ENCODE results near the gene NELL2. TPM values are rescaled to one million over a fixed set of nuclear protein-coding genes. Genes with fewer than 3 reads are reported as not detected.
"Not testable (repeated sequence)": the region's sequence is repeated elsewhere in the genome, so short reads cannot be mapped to it uniquely, and the experiment has no call there.

NELL2 gene
- polyA plus RNA-seq, 10 donors = 0.55 to 12.3 (median 1.1) TPM

- DNase-seq = no peak
These were observed 182.1 kb downstream of the NELL2 start for GRCh38 chr12:44694017-44694416.

- DNase-seq = no peak
These were observed 186.5 kb downstream of the NELL2 start for GRCh38 chr12:44689587-44689986.

GRCh38 chr12:44686821-44687432 lies 189.2 kb downstream of the NELL2 start:
- DNase-seq = not testable (repeated sequence)

GRCh38 chr12:44677724-44678123 lies 198.4 kb downstream of the NELL2 start:
- no peak for DNase-seq

- no peak for DNase-seq
These were observed 201.2 kb downstream of the NELL2 start for GRCh38 chr12:44674875-44675274.

GRCh38 chr12:44673811-44674210 lies 202.3 kb downstream of the NELL2 start:
- DNase-seq = no peak

GRCh38 chr12:44672042-44672441 lies 204.1 kb downstream of the NELL2 start:
- DNase-seq = no peak

GRCh38 chr12:44668443-44668842 lies 207.7 kb downstream of the NELL2 start:
- DNase-seq = no peak

- no peak for DNase-seq
These were observed 208.7 kb downstream of the NELL2 start for GRCh38 chr12:44667461-44667860.

GRCh38 chr12:44663291-44663690 lies 212.8 kb downstream of the NELL2 start:
- DNase-seq = peak in 1 of 3 donors; percentile 20

- DNase-seq = no peak
These were observed 220.3 kb downstream of the NELL2 start for GRCh38 chr12:44655846-44656245.

- DNase-seq = peak in 1 of 3 donors; percentile 5
These were observed 221.2 kb downstream of the NELL2 start for GRCh38 chr12:44654646-44655639.

GRCh38 chr12:44653861-44654527 lies 222.1 kb downstream of the NELL2 start:
- no peak for DNase-seq

- no peak for DNase-seq
These were observed 226.4 kb downstream of the NELL2 start for GRCh38 chr12:44649693-44650092.

GRCh38 chr12:44647917-44648690 lies 228.0 kb downstream of the NELL2 start:
- DNase-seq = no peak

GRCh38 chr12:44640427-44641190 lies 235.5 kb downstream of the NELL2 start:
- peak in 1 of 3 donors; percentile 46 for DNase-seq

GRCh38 chr12:44637875-44638274 lies 238.2 kb downstream of the NELL2 start:
- DNase-seq = no peak

GRCh38 chr12:44628180-44628579 lies 247.9 kb downstream of the NELL2 start:
- peak in 1 of 3 donors; percentile 4 for DNase-seq

GRCh38 chr12:44627387-44628166 lies 248.5 kb downstream of the NELL2 start:
- peak in 2 of 3 donors; percentile 1 to 36 for DNase-seq

GRCh38 chr12:44626883-44627282 lies 249.2 kb downstream of the NELL2 start:
- DNase-seq = no peak

Measured in muscle of back (tissue), 11 donors.